ENCODE results near the gene PROM1.

GRCh38 chr4:15925830-15926229 is 158.0 kb downstream of the PROM1 start:
- no peak for TF ChIP-seq SRSF1 (optimal IDR thresholded peaks at IDR 0.05; ENCODE audit: low read depth, low read length)
- no peak for TF ChIP-seq SUZ12 (IDR thresholded peaks at IDR 0.05; ENCODE audit: low read depth, low read length)
- no peak for TF ChIP-seq ATF4 (CRISPR knock-in tag; IDR thresholded peaks at IDR 0.05)
- no peak for TF ChIP-seq ZNF230 (CRISPR knock-in tag; IDR thresholded peaks at IDR 0.05)
- TF ChIP-seq ZEB1 (IDR thresholded peaks at IDR 0.05; ENCODE audit: insufficient replicate concordance, low read depth): no peak
- TF ChIP-seq MTF1 (CRISPR knock-in tag; IDR thresholded peaks at IDR 0.05): no peak
- no peak for TF ChIP-seq KIAA2018 (CRISPR knock-in tag; IDR thresholded peaks at IDR 0.05; ENCODE audit: borderline replicate concordance)
- TF ChIP-seq GMEB2 (CRISPR knock-in tag; IDR thresholded peaks at IDR 0.05; ENCODE audit: low read depth): no peak
- TF ChIP-seq CREB1 (IDR thresholded peaks at IDR 0.05): no peak
- TF ChIP-seq CREB1 (CRISPR knock-in tag; IDR thresholded peaks at IDR 0.05): no peak
- no peak for TF ChIP-seq ZNF367 (CRISPR knock-in tag; IDR thresholded peaks at IDR 0.05; ENCODE audit: borderline replicate concordance)

All from HepG2 (cell line).